DMS53 (cell line): Measurements from ENCODE around the gene IGSF6.
A peak's percentile ranks its signal among the peaks of the same experiment; 100 is the strongest.
"Not testable (repeated sequence)": the region's sequence is repeated elsewhere in the genome, so short reads cannot be mapped to it uniquely, and the experiment has no call there.

Source experiments
- DNase-seq: peaks from one replicate; lab custom pipeline; 2025; lab: John Stamatoyannopoulos, UW

The IGSF6 gene

DNA sequence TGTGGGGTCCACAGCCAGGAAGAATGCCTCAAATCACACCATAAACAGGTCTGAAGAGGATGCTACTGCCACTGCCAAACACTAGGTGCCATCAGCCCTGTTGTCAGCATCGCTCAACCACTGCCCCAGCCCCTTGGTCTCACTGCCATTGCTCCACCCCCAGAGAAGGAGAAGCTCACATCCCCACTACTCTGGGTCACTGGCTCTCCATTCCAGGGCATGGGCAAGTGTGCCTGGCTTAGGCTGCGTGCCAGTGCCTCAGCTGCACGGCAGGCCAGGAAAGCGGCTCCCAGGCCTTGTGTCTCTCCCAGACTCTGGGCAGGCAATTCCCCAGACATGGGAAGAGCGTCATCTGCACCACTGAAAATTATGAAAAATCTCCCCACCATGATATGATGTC lies 1.2 kb upstream of the IGSF6 start:
- DNase-seq, result no peak

DNA sequence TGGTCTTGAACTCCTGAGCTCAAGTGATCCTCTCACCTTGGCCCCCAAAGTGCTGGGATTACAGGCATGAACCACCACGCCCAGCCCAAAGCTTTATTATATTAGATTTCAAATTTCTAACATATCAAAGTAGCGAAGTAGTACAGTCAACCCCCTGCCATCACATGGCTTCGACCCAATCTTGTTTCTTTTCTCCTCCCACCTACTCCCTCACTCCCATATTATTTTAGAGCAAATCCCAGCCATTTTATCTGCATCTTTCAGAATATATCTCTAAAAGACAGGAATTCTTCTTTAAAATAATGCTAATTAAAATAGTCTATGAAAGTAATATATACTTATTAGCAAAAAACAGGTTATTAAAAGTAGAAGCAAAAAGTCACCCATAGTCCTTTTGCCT lies 893 bp downstream of the IGSF6 start:
- DNase-seq, result no peak

DNA sequence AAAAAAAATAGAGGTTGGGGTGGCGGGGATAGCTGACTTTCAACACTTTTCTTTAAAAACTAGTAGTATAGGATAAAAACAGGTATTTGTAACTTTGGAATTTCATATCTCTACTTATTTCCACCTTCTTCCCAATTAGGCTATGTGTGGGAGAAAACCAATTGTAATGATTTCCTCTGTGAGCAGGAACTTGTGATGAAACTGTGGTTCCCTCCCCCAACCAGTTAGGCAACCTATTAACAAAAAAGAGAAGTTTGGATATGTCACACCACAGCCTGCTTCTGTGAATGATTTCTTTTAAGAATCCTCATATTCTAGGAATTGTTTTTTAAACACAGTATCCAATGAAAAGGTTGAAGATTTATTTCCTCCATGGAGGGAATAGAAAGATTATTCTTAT lies 1.9 kb downstream of the IGSF6 start:
- DNase-seq, result no peak

- not testable (repeated sequence) for DNase-seq
Measured at GRCh38 chr16:21649826-21650406, 2.5 kb downstream of the IGSF6 start.

DNA sequence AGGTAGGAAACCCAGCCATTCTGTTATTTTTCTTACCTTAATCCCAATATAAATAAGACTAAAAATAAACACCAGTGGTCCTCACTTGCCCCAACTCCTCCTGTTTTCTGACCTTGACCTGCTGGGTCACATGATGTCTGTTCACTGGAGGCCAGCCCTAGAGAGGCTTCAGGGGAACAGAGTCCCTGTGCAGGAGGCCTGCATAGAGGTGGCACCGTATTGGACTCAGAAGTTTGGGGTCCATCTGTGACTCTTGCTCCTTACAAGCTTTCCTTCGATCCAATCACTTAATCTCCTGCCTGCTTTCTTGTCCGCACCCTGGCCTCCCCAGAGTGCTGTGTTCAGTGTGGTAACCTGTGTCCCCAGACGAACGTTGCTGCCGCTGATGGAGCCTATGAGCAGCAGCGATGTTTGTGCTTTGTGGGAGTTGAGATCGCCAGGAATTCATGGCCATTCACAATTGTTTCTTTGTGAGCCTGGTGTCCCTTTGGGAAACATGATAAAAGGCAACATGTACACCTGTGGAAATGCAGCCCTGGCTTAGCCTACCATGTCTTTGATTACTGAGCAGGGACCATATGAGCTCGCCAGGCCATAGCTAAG lies 4.7 kb downstream of the IGSF6 start:
- DNase-seq, result no peak

GRCh38 chr16:21646721-21647561 lies 5.5 kb downstream of the IGSF6 start:
- no peak for DNase-seq

- DNase-seq, result no peak
Measured at GRCh38 chr16:21646091-21646490, 6.3 kb downstream of the IGSF6 start.

DNA sequence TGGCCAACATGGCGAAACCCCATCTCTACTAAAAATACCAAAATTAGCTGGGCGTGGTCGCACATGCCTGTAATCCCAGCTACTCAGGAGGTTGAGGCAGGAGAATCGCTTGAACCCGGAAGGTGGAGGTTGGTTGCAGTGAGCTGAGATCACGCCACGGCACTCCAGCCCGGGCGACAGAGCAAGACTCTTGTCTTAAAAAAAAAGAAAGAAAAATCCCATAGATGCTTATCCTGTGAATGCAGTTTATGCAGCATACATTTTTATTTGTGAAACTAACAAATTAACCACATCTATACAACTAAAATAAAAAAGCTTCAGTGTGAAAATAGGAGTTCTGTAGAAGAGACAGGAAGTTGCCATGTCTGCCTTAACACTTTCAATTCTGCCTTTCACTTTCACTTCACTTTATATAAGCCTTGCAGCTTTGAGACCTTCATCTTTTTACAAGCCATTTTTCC lies 7.1 kb downstream of the IGSF6 start:
- DNase-seq, result no peak

DNA sequence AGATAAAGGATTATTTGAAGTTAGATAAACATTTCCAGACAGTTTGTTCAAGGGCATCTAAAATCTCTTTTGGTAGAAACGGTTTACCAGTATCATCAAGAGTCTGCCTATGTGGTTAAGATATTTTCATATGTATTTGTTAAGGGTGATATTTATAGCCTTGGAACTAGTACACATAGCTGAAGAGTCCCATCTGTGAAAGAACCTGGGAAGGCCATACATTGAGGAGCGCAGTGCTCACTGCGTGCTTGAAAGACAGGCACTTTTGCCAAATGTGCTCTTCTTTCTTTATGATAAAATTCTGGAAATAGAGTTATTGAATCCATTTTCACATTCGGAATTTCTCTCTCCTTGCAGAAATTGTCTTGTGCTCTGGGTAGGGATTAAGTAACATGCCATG lies 7.7 kb downstream of the IGSF6 start:
- no peak for DNase-seq

- no peak for DNase-seq
Measured at GRCh38 chr16:21643785-21644184, 8.6 kb downstream of the IGSF6 start.

- DNase-seq, result no peak
Measured at GRCh38 chr16:21642861-21643260, 9.5 kb downstream of the IGSF6 start.

- no peak for DNase-seq
Measured at GRCh38 chr16:21641916-21642315, 10.5 kb downstream of the IGSF6 start.

DNA sequence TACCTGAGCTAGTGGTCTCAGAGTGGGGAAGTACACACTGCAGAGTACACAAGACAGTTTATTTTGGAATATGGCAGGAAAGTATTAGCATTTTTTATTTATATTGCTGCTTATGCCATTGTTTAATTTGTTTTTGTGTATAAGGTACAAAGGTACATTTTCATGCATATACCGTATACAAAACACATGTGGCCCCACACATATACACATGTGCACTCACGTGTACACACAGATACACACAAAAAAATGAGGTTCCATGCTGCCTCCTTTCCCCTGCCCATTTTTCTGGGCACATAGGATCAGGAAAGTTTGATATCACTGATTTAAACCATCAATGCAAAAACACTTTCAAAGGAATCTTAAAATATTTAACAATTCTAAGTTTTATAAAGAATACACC lies 12.9 kb downstream of the IGSF6 start:
- no peak for DNase-seq

- peak; percentile 9 for DNase-seq
Measured at GRCh38 chr16:21638573-21638975, 13.8 kb downstream of the IGSF6 start.

DNA sequence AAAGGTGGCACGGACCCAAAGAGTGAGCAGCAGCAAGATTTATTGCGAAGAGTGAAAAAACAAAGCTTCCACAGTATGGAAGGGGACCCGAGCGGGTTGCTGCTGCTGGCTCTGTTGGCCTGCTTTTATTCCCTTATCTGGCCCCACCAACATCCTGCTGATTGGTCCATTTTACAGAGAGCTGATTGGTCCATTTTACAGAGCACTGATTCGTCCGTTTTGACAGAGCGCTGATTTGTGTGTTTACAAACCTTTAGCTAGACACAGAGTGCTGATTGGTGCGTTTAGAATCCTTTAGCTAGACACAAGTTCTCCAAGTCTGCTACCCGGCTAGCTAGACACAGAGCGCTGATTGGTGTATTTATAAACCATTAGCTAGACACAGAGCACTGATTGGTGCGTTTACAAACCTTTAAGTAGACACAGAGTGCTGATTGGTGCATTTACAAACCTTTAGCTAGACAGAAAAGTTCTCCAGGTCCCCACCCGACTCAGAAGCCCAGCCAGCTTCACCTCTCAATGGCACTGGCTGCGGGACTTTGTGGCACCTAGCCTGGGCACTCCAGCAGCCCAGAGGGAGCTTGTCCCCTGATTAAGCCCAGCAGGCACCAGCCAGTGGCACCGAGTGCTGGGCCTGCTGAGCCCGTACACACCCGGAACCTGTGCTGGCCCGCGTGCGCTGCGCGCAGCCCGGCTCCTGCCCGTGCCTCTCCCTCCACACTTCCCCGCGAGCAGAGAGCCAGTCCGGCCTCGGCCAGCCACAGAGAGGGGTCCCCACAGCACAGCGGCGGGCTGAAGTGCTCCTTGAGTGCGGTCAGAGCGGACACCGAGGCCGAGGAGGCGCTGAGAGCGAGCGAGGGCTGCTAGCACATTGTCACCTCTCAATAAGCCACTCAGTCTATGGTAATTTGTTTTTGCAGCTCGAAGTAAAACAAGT lies 15.1 kb downstream of the IGSF6 start:
- DNase-seq, result no peak

DNA sequence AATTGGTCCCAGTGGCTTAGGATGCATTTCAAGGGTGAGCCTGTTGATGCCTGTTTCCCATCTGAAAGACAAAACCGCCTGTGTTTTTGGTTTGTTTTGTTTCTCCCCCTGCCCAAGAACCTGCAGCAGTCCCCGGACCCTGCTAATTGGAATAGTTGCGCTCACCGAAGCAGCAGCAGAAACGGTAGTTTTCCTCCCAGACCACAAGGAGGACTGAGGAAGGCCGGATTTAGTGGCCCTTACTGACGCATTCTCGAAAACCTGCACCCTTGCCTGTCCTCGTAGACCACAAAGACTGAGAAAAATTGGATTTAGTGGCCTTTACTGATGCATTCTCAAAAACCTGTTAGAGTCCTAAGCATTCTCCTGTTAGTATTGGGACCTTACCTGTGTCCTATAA lies 16.7 kb downstream of the IGSF6 start:
- not testable (repeated sequence) for DNase-seq

- no peak for DNase-seq
Measured at GRCh38 chr16:21634216-21634615, 18.2 kb downstream of the IGSF6 start.

- DNase-seq, result not testable (repeated sequence)
Measured at GRCh38 chr16:21631951-21632575, 20.3 kb downstream of the IGSF6 start.

DNA sequence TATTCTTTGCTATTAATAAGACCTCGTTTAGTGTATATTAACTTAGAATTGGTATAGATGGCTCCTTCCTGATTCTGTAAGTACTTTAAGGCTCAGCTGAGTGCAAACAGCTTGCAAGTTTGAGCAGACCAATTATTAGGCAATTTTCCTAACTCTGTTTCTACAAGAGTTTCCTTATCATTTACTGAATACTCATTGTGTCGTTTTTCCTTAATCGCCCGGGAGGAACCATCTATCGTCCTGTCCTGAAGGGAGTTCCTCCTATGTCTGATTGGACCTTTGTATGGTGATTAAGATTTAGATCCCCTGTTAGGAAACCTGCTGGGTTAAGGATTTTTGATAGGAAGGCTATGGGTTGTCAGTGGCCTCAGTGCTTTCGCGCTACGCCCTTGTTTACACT lies 21.0 kb downstream of the IGSF6 start:
- DNase-seq, result not testable (repeated sequence)

DNA sequence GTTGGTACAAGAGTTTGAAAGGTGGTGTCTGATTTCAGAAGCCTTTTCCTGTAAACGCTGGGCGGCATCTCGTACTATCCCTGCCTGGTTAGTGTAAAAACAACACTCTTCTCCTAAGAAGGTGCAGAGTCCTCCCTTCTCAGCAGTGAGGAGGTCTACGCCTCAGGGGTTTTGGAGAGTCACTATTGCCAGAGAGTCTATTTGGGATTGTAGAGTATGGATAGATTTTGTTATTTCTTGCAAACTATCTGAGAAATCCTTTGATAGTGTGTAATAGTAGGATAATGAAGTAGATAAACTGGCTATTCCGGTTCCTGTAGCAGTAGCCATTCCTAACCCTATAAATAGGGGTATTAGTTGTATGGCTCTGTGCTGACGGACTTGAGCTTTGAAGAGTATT lies 21.5 kb downstream of the IGSF6 start:
- DNase-seq, result not testable (repeated sequence)
